SK-N-SH (cell line): ENCODE data around the gene FAT3.

ENCODE experiments used
- CTCF ChIP-seq: fragments of 200-600 bp; sonication (generic); IDR thresholded peaks from 2 replicates; pipeline ENCODE4 v1.6.1; 2017; ENCODE audit warnings: antibody characterized with exemption, mild to moderate bottlenecking, moderate library complexity
- EP300 ChIP-seq, 2 experiments: IDR thresholded peaks; 2 replicates each; pipeline versions ENCODE4 v1.4.0 to v1.6.1; 2012; ENCODE audit warnings: borderline replicate concordance in 1 of 2, low read depth in 1 of 2, low read length in 1 of 2
- FOSL2 ChIP-seq: IDR thresholded peaks from 2 replicates; pipeline ENCODE4 v1.4.0; 2012; ENCODE audit warnings: low read depth, mild to moderate bottlenecking, moderate library complexity, borderline replicate concordance
- POLR2AphosphoS5 ChIP-seq: IDR thresholded peaks from 2 replicates; pipeline ENCODE4 v1.6.1; 2012; ENCODE audit warnings: low read depth, low read length
- USF2 ChIP-seq: fragments of 150-350 bp; IDR thresholded peaks from 2 replicates; pipeline ENCODE4 v1.6.1; 2017; ENCODE audit warnings: antibody characterized with exemption, low read length, low read depth, borderline replicate concordance
- YY1 ChIP-seq: IDR thresholded peaks from 2 replicates; pipeline ENCODE4 v1.4.0; 2012; ENCODE audit warnings: low read depth, mild to moderate bottlenecking

GRCh38 chr11:92199991-92200390 is 24.6 kb upstream of the FAT3 start:
- TF ChIP-seq CTCF: no peak
- TF ChIP-seq USF2: no peak
- no peak for TF ChIP-seq POLR2AphosphoS5
- no peak for TF ChIP-seq YY1
- TF ChIP-seq EP300 (IDR thresholded peaks at IDR 0.05; ENCODE audit: borderline replicate concordance in 1 of 2, low read depth in 1 of 2, low read length in 1 of 2): no peak
- TF ChIP-seq FOSL2: no peak
